Calu3 (cell line): Measurements from ENCODE around the gene PROSER3. TPM values are rescaled to one million over a fixed set of nuclear protein-coding genes. Genes with fewer than 3 reads are reported as not detected.

Source experiments
- BruUV-seq: library from RNA; stranded (reverse); fragments of 400-500 nt; replicated peaks from 2 replicates; lab custom pipeline; 2021; lab: Mats Ljungman, UMichigan
- CTCF ChIA-PET: fragments of 300-600 bp; sonication (Branson Sonifier 250); formaldehyde crosslinking; loops from one replicate; lab custom pipeline; 2022; ENCODE audit warnings: antibody characterized with exemption; lab: Charles Lee
- DNase-seq: peaks from one replicate; pipeline ENCODE4 v3.0.0; 2022
- H3K27ac Mint-ChIP-seq: one replicate; pipeline ENCODE4 v1.8.0; 2022; ENCODE audit warnings: mixed read lengths; ENCODE audit not compliant: unreplicated experiment
- H3K27me3 Mint-ChIP-seq: one replicate; pipeline ENCODE4 v1.8.0; 2022; ENCODE audit warnings: mixed read lengths; ENCODE audit not compliant: unreplicated experiment
- H3K36me3 Mint-ChIP-seq: one replicate; pipeline ENCODE4 v1.8.0; 2022; ENCODE audit warnings: mild to moderate bottlenecking, moderate library complexity, mixed read lengths; ENCODE audit not compliant: insufficient read depth, unreplicated experiment
- H3K4me1 Mint-ChIP-seq: one replicate; pipeline ENCODE4 v1.8.0; 2022; ENCODE audit warnings: mild to moderate bottlenecking, low read depth, mixed read lengths; ENCODE audit not compliant: unreplicated experiment
- H3K4me3 Mint-ChIP-seq: one replicate; pipeline ENCODE4 v1.8.0; 2022; ENCODE audit warnings: mild to moderate bottlenecking, low read depth, moderate library complexity, mixed read lengths; ENCODE audit not compliant: unreplicated experiment
- H3K9me3 Mint-ChIP-seq: one replicate; pipeline ENCODE4 v1.8.0; 2022; ENCODE audit warnings: low read depth, mixed read lengths; ENCODE audit not compliant: unreplicated experiment
- CTCF ChIP-seq: fragments of 200-600 bp; IDR thresholded peaks from one replicate; pipeline ENCODE4 v1.8.0; 2022; ENCODE audit warnings: antibody characterized with exemption; ENCODE audit not compliant: unreplicated experiment
- intact Hi-C: fragments of 100-400 bp; cut with micrococcal nuclease; formaldehyde crosslinking; loops from one replicate; pipeline ENCODE4 v1.10.0; 2022; ENCODE audit not compliant: unreplicated experiment
- total RNA-seq: library from RNA; stranded (reverse); gene quantifications from 2 replicates; pipeline ENCODE4 v1.2.3, GENCODE V29; 2022

The PROSER3 gene
- total RNA-seq, 1 experiment from 2014 or later, result 70.7 TPM

GRCh38 chr19:35780058-35780457 is 22.1 kb downstream of the PROSER3 start:
- CTCF ChIA-PET, result no interaction called here
- no peak for TF ChIP-seq CTCF
- BruUV-seq, result no TSS peak
- Mint-ChIP-seq H3K27ac (no peak overlapping the region), H3K36me3 (peaks cover 4% of the 10 kb centered on the region), H3K9me3 (no peaks in the 10 kb centered on the region), H3K4me1 (peaks cover 10% of the 10 kb centered on the region), H3K27me3 (no peaks in the 10 kb centered on the region), H3K4me3 (no peak overlapping the region)
- intact Hi-C loops, result no loop called here
- no peak for DNase-seq

- Mint-ChIP-seq H3K27me3 (no peaks in the 10 kb centered on the region), H3K4me3 (no peak overlapping the region), H3K4me1 (peaks cover 8% of the 10 kb centered on the region), H3K36me3 (no peaks in the 10 kb centered on the region), H3K27ac (no peak overlapping the region), H3K9me3 (no peaks in the 10 kb centered on the region)
- CTCF ChIA-PET, result no interaction called here
- no peak for TF ChIP-seq CTCF
- DNase-seq, result no peak
- BruUV-seq, result no TSS peak
- intact Hi-C loops, result no loop called here
Measured at GRCh38 chr19:35780717-35781116, 22.7 kb downstream of the PROSER3 start.

- TF ChIP-seq CTCF, result no peak
- intact Hi-C loops, result no loop called here
- no peaks in the 10 kb centered on the region for H3K36me3 Mint-ChIP-seq
Measured at GRCh38 chr19:35781650-35782049, 23.7 kb downstream of the PROSER3 start.

GRCh38 chr19:35782589-35782988 is 24.6 kb downstream of the PROSER3 start:
- DNase-seq, result no peak
- Mint-ChIP-seq H3K9me3 (no peaks in the 10 kb centered on the region), H3K4me1 (peaks cover 8% of the 10 kb centered on the region), H3K36me3 (no peaks in the 10 kb centered on the region), H3K27me3 (no peaks in the 10 kb centered on the region), H3K27ac (no peak overlapping the region), H3K4me3 (no peak overlapping the region)
- intact Hi-C loops, result no loop called here
- no peak for TF ChIP-seq CTCF
- CTCF ChIA-PET, result no interaction called here
- BruUV-seq, result no TSS peak

More at GRCh38 chr19:35781650-35782049, 23.7 kb downstream of the PROSER3 start:
- Mint-ChIP-seq H3K4me3 (no peak overlapping the region), H3K9me3 (no peaks in the 10 kb centered on the region), H3K27me3 (no peaks in the 10 kb centered on the region), H3K4me1 (peaks cover 8% of the 10 kb centered on the region), H3K27ac (no peak overlapping the region)
- no TSS peak for BruUV-seq
- CTCF ChIA-PET, result no interaction called here
- no peak for DNase-seq
